Measurements from ENCODE around the gene FBXL14.

FBXL14 gene

GRCh38 chr12:1611803-1612572 is 17.6 kb upstream of the FBXL14 start:
- peak overlapping the region; percentile 19 for H3K4me3 ChIP-seq (replicated peaks; ENCODE audit: low read depth, low read length)
- DNase-seq (ENCODE audit: extremely low read depth, low read depth) = peak; percentile 73
- TF ChIP-seq CTCF (IDR thresholded peaks at IDR 0.05; ENCODE audit: low read depth, low read length, missing control alignments) = no peak

- TF ChIP-seq CTCF (IDR thresholded peaks at IDR 0.05; ENCODE audit: low read depth, low read length, missing control alignments) = no peak
- no peak overlapping the region for H3K4me3 ChIP-seq (replicated peaks; ENCODE audit: low read depth, low read length)
Observed at GRCh38 chr12:1610072-1610643, 15.8 kb upstream of the FBXL14 start.

GRCh38 chr12:1608713-1609119 is 14.3 kb upstream of the FBXL14 start:
- DNase-seq (ENCODE audit: extremely low read depth, low read depth) = no peak
- TF ChIP-seq CTCF (IDR thresholded peaks at IDR 0.05; ENCODE audit: low read depth, low read length, missing control alignments) = no peak
- H3K4me3 ChIP-seq (replicated peaks; ENCODE audit: low read depth, low read length) = no peak overlapping the region

More at GRCh38 chr12:1610072-1610643, 15.8 kb upstream of the FBXL14 start:
- DNase-seq (ENCODE audit: extremely low read depth, low read depth) = no peak

DNA sequence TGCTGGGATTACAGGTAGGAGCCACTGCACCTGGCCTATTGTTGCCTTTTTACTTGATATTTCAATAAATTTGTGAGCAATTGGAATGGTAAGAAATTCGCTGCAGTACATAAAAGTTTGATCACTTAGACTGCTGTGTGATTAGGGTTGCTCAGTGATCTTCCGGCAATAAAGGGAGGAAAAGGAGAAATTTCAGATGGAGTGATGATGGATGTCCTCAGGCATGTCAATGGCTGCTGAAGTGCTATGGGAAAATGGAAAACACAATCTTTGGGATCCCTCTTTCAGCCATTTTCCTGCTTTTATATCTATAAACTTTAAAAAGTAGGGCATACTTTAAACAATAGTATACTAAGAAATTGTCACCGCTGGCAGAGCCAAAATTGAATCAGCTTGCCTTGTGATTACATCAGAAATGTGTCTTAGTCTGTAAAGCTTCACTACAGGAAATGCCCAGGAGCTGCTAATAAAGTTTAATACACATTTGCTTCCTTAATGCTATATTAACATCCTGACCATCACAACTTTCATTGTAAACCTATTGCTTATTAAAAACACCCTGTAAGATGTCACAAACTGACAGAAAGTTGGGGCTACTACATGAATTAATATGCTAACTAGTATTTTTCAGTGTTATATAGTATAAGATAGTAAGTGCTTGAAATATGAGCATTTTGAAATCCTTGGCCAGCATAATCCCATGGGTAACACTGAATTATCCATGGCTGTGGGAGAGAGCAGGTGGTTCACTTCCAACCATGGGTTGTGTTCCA is 13.7 kb upstream of the FBXL14 start:
- no peak for TF ChIP-seq CTCF (IDR thresholded peaks at IDR 0.05; ENCODE audit: low read depth, low read length, missing control alignments)
- H3K4me3 ChIP-seq (replicated peaks; ENCODE audit: low read depth, low read length) = no peak overlapping the region
- DNase-seq (ENCODE audit: extremely low read depth, low read depth) = no peak

- H3K4me3 ChIP-seq (replicated peaks; ENCODE audit: low read depth, low read length) = peak overlapping the region; percentile 27
- no peak for DNase-seq (ENCODE audit: extremely low read depth, low read depth)
Observed at GRCh38 chr12:1606021-1606622, 11.7 kb upstream of the FBXL14 start.

More at GRCh38 chr12:1606021-1606622, 11.7 kb upstream of the FBXL14 start:
- no peak for TF ChIP-seq CTCF (IDR thresholded peaks at IDR 0.05; ENCODE audit: low read depth, low read length, missing control alignments)

All from HFF-Myc (cell line).